GM23338 (cell line): ENCODE measurements around the gene JOSD2. TPM values are rescaled to one million over a fixed set of nuclear protein-coding genes. Genes with fewer than 3 reads are reported as not detected.

Experiments
- ATAC-seq: fragments of 200-7000 bp; cut with Tn5 transposase; 3 replicates; pipeline ENCODE4 v1.9.1; 2020
- DNase-seq: peaks from one replicate; pipeline ENCODE4 v3.0.0-alpha.2; 2015; ENCODE audit warnings: low spot score
- H2AFZ ChIP-seq: fragments of 200-600 bp; sonication (generic); 2 replicates; pipeline ENCODE4 v1.8.0; 2016; ENCODE audit warnings: antibody characterized with exemption, mild to moderate bottlenecking, moderate library complexity
- H3F3A ChIP-seq: fragments of 200-600 bp; sonication (generic); replicated peaks from 2 replicates; pipeline ENCODE4 v1.8.0; 2017; ENCODE audit warnings: antibody characterized with exemption, mixed run types, low read depth
- H3K27ac ChIP-seq: fragments of 200-600 bp; sonication (generic); 2 replicates; pipeline ENCODE4 v1.6.1; 2016; ENCODE audit warnings: low read depth
- H3K27me3 ChIP-seq: fragments of 200-600 bp; sonication (generic); 2 replicates; pipeline ENCODE4 v1.8.0; 2016; ENCODE audit warnings: mild to moderate bottlenecking, mixed run types, moderate library complexity; ENCODE audit not compliant: insufficient read depth
- H3K36me3 ChIP-seq: fragments of 200-600 bp; sonication (generic); 2 replicates; pipeline ENCODE4 v1.8.0; 2016; ENCODE audit warnings: mild to moderate bottlenecking; ENCODE audit not compliant: insufficient read depth
- H3K4me1 ChIP-seq: fragments of 200-600 bp; sonication (generic); 2 replicates; pipeline ENCODE4 v1.8.0; 2016; ENCODE audit warnings: mild to moderate bottlenecking, moderate library complexity; ENCODE audit not compliant: insufficient read depth
- H3K4me2 ChIP-seq: fragments of 200-600 bp; sonication (generic); 2 replicates; pipeline ENCODE4 v1.7.1; 2017; ENCODE audit warnings: mixed run types
- H3K4me3 ChIP-seq: fragments of 200-600 bp; sonication (generic); 2 replicates; pipeline ENCODE4 v1.6.1; 2016; ENCODE audit warnings: mixed run types
- H3K79me2 ChIP-seq: fragments of 200-600 bp; sonication (generic); replicated peaks from 2 replicates; pipeline ENCODE4 v1.8.0; 2017; ENCODE audit warnings: mild to moderate bottlenecking; ENCODE audit not compliant: insufficient read depth
- H3K9me2 ChIP-seq: fragments of 200-600 bp; sonication (generic); 2 replicates; pipeline ENCODE4 v1.8.0; 2017; ENCODE audit not compliant: insufficient read depth
- H4K20me1 ChIP-seq: fragments of 200-600 bp; sonication (generic); replicated peaks from 2 replicates; pipeline ENCODE4 v1.8.0; 2017; ENCODE audit warnings: mild to moderate bottlenecking; ENCODE audit not compliant: insufficient read depth
- H3K27ac Mint-ChIP-seq: 2 replicates; pipeline ENCODE4 v1.8.0; 2020; ENCODE audit warnings: inconsistent platforms, mild to moderate bottlenecking, moderate library complexity, mixed read lengths
- H3K27me3 Mint-ChIP-seq: 3 replicates; pipeline ENCODE4 v1.8.0; 2022; ENCODE audit warnings: low read depth, mild to moderate bottlenecking, moderate library complexity, mixed read lengths, inconsistent platforms; ENCODE audit not compliant: insufficient read depth, poor library complexity
- H3K36me3 Mint-ChIP-seq: 3 replicates; pipeline ENCODE4 v1.8.0; 2021; ENCODE audit warnings: low read depth, mild to moderate bottlenecking, inconsistent platforms, moderate library complexity, mixed read lengths
- H3K4me1 Mint-ChIP-seq: 3 replicates; pipeline ENCODE4 v1.8.0; 2020; ENCODE audit warnings: mild to moderate bottlenecking, inconsistent platforms, mixed read lengths
- H3K4me3 Mint-ChIP-seq: 3 replicates; pipeline ENCODE4 v1.8.0; 2021; ENCODE audit warnings: moderate library complexity, mild to moderate bottlenecking, inconsistent platforms, mixed read lengths
- H3K9me3 Mint-ChIP-seq: 3 replicates; pipeline ENCODE4 v1.8.0; 2020; ENCODE audit warnings: moderate library complexity, mild to moderate bottlenecking, inconsistent platforms, mixed read lengths
- NANOG ChIP-seq: IDR thresholded peaks from 2 replicates; pipeline ENCODE4 v1.6.1; 2016; ENCODE audit warnings: antibody characterized with exemption, borderline replicate concordance
- ZNF114 ChIP-seq: fragments of 250-450 bp; sonication (Bioruptor Pico); IDR thresholded peaks from 2 replicates; pipeline ENCODE4 v1.5.0; 2020; ENCODE audit warnings: mild to moderate bottlenecking, moderate library complexity
- polyA plus RNA-seq: library from polyadenylated mRNA; unstranded; fragments of >200 nt; fragmentation: Nextera tagmentation; extraction: Ambion mirVana; gene quantifications from 2 replicates; pipeline ENCODE4 v1.2.1, GENCODE V29; 2016
- total RNA-seq: library from RNA; depleted of rRNA; stranded (reverse); fragments of >200 nt; shearing (Covaris generic); gene quantifications from 2 replicates; pipeline ENCODE4 v1.2.3, GENCODE V29; 2014
- TF ChIP-seq, protein P1 (sequence below): fragments of 250-450 bp; sonication (Bioruptor Pico); IDR thresholded peaks from 2 replicates; pipeline ENCODE4 v1.5.0; 2020; ENCODE audit warnings: mild to moderate bottlenecking, moderate library complexity
- TF ChIP-seq, protein P2 (sequence below): IDR thresholded peaks from 2 replicates; pipeline ENCODE4 v1.6.1; 2016; ENCODE audit warnings: antibody characterized with exemption
- TF ChIP-seq, protein P3 (sequence below): IDR thresholded peaks from one replicate; pipeline ENCODE4 v1.6.1; 2018; ENCODE audit warnings: antibody characterized with exemption; ENCODE audit not compliant: unreplicated experiment

The JOSD2 gene
- total and polyA plus RNA-seq, 2 experiments from 2014 or later, result 3.3 to 5.8 TPM

DNA sequence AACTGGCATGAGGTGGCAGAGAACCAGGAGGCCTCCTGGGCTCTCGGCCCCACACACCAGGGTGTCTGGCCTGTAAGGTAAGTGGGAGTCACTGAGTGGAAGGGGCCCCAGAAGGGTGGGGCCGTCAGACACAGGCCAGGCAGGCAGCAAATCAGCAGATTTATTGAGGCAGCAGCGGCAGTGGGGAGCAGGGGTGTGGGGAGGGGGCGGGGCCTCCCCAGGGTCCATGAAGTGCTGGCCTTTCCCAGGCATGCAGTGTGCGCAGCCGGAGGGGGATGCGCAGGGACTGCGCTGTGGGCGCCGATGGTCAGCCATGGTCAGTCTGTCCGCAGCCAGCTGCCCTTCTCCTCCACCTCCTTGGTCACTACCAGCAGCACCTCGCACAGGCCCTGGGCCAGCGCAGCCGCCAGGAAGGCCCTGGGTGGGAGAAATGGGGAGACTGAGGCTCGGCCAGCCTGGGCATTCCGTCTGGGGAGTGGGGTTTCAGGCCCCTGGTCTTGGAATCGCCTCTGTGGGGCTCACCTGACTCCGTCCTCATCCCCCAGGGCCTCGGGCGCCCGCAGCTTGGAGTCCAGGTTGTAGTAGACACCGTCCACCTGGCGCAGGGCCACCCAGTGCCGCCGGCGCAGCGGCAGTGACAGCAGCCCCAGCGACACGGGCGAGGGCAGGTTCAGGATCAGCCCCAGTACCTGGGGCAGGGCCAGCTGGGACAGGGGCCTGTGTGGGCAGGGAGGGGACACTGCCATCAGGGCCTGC lies 5.0 kb downstream of the JOSD2 start (continued):
- TF ChIP-seq, protein P1, sequence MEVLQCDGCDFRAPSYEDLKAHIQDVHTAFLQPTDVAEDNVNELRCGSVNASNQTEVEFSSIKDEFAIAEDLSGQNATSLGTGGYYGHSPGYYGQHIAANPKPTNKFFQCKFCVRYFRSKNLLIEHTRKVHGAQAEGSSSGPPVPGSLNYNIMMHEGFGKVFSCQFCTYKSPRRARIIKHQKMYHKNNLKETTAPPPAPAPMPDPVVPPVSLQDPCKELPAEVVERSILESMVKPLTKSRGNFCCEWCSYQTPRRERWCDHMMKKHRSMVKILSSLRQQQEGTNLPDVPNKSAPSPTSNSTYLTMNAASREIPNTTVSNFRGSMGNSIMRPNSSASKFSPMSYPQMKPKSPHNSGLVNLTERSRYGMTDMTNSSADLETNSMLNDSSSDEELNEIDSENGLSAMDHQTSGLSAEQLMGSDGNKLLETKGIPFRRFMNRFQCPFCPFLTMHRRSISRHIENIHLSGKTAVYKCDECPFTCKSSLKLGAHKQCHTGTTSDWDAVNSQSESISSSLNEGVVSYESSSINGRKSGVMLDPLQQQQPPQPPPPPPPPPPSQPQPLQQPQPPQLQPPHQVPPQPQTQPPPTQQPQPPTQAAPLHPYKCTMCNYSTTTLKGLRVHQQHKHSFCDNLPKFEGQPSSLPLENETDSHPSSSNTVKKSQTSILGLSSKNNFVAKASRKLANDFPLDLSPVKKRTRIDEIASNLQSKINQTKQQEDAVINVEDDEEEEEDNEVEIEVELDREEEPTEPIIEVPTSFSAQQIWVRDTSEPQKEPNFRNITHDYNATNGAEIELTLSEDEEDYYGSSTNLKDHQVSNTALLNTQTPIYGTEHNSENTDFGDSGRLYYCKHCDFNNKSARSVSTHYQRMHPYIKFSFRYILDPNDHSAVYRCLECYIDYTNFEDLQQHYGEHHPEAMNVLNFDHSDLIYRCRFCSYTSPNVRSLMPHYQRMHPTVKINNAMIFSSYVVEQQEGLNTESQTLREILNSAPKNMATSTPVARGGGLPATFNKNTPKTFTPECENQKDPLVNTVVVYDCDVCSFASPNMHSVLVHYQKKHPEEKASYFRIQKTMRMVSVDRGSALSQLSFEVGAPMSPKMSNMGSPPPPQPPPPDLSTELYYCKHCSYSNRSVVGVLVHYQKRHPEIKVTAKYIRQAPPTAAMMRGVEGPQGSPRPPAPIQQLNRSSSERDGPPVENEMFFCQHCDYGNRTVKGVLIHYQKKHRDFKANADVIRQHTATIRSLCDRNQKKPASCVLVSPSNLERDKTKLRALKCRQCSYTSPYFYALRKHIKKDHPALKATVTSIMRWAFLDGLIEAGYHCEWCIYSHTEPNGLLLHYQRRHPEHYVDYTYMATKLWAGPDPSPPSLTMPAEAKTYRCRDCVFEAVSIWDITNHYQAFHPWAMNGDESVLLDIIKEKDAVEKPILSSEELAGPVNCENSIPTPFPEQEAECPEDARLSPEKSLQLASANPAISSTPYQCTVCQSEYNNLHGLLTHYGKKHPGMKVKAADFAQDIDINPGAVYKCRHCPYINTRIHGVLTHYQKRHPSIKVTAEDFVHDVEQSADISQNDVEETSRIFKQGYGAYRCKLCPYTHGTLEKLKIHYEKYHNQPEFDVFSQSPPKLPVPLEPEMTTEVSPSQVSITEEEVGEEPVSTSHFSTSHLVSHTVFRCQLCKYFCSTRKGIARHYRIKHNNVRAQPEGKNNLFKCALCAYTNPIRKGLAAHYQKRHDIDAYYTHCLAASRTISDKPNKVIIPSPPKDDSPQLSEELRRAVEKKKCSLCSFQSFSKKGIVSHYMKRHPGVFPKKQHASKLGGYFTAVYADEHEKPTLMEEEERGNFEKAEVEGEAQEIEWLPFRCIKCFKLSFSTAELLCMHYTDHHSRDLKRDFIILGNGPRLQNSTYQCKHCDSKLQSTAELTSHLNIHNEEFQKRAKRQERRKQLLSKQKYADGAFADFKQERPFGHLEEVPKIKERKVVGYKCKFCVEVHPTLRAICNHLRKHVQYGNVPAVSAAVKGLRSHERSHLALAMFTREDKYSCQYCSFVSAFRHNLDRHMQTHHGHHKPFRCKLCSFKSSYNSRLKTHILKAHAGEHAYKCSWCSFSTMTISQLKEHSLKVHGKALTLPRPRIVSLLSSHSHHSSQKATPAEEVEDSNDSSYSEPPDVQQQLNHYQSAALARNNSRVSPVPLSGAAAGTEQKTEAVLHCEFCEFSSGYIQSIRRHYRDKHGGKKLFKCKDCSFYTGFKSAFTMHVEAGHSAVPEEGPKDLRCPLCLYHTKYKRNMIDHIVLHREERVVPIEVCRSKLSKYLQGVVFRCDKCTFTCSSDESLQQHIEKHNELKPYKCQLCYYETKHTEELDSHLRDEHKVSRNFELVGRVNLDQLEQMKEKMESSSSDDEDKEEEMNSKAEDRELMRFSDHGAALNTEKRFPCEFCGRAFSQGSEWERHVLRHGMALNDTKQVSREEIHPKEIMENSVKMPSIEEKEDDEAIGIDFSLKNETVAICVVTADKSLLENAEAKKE (CRISPR knock-in tag), result no peak
- TF ChIP-seq, protein P2, sequence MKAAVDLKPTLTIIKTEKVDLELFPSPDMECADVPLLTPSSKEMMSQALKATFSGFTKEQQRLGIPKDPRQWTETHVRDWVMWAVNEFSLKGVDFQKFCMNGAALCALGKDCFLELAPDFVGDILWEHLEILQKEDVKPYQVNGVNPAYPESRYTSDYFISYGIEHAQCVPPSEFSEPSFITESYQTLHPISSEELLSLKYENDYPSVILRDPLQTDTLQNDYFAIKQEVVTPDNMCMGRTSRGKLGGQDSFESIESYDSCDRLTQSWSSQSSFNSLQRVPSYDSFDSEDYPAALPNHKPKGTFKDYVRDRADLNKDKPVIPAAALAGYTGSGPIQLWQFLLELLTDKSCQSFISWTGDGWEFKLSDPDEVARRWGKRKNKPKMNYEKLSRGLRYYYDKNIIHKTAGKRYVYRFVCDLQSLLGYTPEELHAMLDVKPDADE, result no peak
- TF ChIP-seq NANOG (no peak), ZNF114 (no peak)

DNA sequence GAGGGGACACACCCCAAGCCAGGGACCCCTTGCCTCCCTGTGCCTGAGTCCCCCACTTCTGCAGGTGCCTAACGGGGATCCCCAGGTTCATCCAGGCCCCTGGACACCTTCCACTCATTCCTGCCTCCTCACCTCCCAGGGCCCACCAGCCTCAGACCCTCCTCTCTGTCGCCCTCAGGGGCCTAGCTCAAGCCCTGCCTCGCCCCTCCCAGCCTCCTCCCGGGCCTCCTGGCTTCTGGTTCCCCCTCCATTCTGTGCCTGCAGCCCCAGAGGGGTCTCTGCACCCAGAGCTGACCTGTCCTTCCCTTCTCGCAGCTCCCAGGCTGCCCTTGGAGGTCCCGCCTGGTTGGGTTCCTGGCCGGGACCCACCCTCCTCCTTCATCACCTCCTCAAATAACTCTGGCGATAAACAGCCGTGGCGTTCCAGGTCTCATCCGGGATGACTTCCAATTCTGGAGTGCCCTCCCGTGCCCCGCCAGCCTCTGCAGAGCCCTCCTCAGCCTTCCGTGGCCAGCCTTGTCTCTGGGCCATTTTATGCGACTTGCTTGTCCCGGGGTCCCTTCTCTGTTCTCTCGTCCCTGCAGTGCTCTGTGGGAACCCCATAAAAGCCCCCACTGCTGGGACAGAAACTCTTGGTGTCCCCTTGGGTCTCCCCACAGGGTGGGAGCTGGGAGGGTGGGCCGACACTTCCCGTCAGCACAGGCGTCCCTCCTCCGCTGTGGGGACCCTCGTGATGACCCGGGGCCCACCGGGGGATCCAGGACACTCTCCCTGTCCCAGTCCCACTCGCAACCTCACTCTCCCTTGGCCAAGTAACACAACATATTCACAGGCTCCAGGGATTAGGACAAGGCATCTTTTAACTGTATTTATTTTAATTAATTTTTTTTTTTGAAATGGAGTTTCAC lies 9.2 kb downstream of the JOSD2 start:
- H3K79me2 ChIP-seq, result no peaks in the 10 kb centered on the region
- Mint-ChIP-seq H3K27me3 (peaks cover 7% of the 10 kb centered on the region), H3K36me3 (peaks cover 12% of the 10 kb centered on the region), H3K9me3 (peaks cover 59% of the 10 kb centered on the region), H3K27ac (no peak overlapping the region), H3K4me3 (no peak overlapping the region), H3K4me1 (no peaks in the 10 kb centered on the region)
- no peak overlapping the region for H2AFZ ChIP-seq
- H3K36me3 ChIP-seq, result no peaks in the 10 kb centered on the region
- no peaks in the 10 kb centered on the region for H3K9me2 ChIP-seq
- DNase-seq, result no peak
- H3K4me2 ChIP-seq, result no peak overlapping the region
- ATAC-seq, result no peak
- no peak overlapping the region for H3K27ac ChIP-seq
- no peak overlapping the region for H3K4me3 ChIP-seq
- no peaks in the 10 kb centered on the region for H4K20me1 ChIP-seq
- no peaks in the 10 kb centered on the region for H3F3A ChIP-seq
- H3K27me3 ChIP-seq, result peaks cover 38% of the 10 kb centered on the region
- H3K4me1 ChIP-seq, result peaks cover 7% of the 10 kb centered on the region; the same call in 1 of the 2 replicates
- TF ChIP-seq, protein P3, sequence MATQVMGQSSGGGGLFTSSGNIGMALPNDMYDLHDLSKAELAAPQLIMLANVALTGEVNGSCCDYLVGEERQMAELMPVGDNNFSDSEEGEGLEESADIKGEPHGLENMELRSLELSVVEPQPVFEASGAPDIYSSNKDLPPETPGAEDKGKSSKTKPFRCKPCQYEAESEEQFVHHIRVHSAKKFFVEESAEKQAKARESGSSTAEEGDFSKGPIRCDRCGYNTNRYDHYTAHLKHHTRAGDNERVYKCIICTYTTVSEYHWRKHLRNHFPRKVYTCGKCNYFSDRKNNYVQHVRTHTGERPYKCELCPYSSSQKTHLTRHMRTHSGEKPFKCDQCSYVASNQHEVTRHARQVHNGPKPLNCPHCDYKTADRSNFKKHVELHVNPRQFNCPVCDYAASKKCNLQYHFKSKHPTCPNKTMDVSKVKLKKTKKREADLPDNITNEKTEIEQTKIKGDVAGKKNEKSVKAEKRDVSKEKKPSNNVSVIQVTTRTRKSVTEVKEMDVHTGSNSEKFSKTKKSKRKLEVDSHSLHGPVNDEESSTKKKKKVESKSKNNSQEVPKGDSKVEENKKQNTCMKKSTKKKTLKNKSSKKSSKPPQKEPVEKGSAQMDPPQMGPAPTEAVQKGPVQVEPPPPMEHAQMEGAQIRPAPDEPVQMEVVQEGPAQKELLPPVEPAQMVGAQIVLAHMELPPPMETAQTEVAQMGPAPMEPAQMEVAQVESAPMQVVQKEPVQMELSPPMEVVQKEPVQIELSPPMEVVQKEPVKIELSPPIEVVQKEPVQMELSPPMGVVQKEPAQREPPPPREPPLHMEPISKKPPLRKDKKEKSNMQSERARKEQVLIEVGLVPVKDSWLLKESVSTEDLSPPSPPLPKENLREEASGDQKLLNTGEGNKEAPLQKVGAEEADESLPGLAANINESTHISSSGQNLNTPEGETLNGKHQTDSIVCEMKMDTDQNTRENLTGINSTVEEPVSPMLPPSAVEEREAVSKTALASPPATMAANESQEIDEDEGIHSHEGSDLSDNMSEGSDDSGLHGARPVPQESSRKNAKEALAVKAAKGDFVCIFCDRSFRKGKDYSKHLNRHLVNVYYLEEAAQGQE, result no peak
- no peak for TF ChIP-seq NANOG
